GM12872 (cell line): ENCODE results near the gene HEPHL1.

Experiments
- CTCF ChIP-seq: IDR thresholded peaks from 3 replicates; pipeline ENCODE4 v1.5.1; 2011; ENCODE audit warnings: low read depth, mild to moderate bottlenecking, low read length, moderate library complexity; ENCODE audit not compliant: insufficient read depth

The HEPHL1 gene

DNA sequence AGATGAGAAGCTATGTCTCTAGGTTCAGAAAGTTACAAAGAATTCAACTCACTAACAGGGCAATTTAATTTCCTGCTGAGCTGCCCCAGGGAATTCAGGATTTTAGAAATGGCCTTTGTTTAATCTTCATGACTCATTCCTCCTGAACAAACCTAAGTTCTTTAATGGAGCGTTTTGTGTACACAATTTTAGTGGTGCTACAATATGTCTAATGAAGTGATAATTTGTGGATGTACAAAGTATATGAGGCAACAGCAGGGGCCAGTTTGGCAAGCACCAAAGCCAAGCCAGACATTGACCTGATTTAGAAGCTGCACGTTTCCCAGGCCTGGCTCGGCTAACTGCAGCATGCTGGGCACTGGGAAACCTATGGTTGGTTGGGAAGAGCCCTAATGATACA lies 34.4 kb upstream of the HEPHL1 start:
- no peak for TF ChIP-seq CTCF

DNA sequence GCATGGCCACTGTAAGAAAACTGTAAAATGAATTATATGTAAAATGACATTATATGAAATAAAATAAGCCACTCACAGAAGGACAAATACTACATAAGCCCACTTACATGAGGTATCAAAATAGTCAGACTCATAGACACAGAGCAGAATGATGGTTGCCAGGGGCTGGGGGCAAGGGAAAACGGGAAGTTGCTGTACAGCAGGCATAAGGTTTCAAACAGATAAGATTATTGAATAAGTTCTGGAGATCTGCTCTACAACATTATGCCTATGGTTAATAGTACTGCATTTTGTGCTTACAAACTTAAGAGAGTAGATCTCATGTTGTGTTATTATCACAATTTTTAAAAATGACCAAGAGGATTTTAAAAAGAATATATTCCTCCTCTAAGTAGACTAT lies 32.7 kb upstream of the HEPHL1 start:
- TF ChIP-seq CTCF: no peak

DNA sequence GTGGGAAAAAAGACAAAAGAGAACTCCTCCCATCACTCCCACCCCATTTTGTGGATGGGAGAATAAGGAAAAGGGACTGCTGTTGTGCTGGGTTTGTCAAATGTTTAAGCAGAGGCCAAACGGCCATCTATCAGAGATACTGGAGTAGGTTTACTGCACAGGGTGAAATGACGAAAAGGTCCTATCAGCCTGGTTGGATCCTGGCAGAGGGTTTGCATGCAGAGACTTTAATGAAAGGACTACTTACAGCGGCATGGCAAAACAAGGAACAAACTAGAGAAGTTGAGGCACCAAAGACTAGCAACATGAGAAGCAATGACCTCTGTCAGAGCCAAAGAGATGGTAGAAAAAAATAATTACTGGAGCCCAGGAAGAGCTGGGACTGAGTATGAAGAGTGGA lies 32.2 kb upstream of the HEPHL1 start:
- no peak for TF ChIP-seq CTCF

DNA sequence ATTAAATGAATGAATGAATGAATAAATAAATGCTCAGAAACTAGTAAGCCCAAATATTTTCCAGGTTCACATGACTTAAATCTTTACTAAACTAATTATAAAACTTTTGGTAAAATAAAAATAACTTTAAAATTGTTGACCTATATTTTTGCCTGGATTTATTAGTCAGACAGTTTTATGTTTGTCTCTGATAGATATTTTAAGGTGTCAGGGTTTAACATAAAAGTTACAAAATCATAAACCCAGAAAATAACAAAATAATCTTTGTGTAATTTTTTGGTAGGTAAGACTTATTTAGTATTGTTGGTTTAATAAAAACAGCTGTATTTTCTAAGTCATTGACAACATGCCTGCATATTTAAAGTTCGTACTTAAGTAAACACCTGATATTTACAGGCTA lies 27.4 kb upstream of the HEPHL1 start:
- no peak for TF ChIP-seq CTCF

DNA sequence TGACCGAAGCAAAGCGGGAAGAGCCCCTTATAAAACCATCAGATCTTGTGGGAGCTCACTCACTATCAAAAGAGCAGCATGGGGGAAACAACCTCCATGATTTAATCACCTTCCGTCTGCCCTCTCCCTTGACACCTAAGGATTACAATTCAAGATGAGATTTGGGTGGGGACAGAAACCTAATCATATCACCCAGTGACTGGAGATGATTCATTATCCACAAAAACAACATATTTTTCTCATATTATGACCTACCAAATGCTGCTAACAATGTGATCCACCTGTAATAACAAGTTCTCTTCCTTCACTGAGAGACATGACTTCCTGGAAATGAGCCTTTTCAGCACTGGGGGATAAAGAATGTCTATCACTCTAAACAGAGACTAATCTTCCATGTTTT lies 23.4 kb upstream of the HEPHL1 start:
- no peak for TF ChIP-seq CTCF

GRCh38 chr11:94000659-94001058 lies 20.5 kb upstream of the HEPHL1 start:
- no peak for TF ChIP-seq CTCF

DNA sequence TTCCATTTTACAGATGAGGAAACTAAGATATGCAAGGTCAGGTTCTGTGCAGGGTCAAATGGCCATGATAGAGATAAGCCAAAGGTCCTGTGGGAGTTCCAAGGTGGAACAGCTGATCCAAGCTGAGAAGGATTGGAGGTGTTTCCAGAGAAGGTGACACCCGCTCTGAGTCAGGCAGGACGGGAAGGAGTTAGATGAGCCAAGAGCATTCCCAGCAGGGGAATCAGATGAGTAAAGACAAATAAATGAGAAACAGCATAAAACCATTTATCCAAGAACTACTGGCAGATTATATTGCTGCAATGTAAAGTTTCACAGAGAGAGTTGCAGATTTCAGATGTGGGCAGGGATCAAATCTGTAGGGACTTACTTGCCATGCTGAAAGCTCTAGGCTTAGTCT lies 18.9 kb upstream of the HEPHL1 start:
- no peak for TF ChIP-seq CTCF

GRCh38 chr11:94007426-94007825 lies 13.7 kb upstream of the HEPHL1 start:
- TF ChIP-seq CTCF: no peak
